ENCODE data around the gene SPINK4. TPM values are rescaled to one million over a fixed set of nuclear protein-coding genes. Genes with fewer than 3 reads are reported as not detected.
A peak's percentile ranks its signal among the peaks of the same experiment; 100 is the strongest.

The SPINK4 gene
- total RNA-seq, 3 donors from 2014 or later: not detected

DNA sequence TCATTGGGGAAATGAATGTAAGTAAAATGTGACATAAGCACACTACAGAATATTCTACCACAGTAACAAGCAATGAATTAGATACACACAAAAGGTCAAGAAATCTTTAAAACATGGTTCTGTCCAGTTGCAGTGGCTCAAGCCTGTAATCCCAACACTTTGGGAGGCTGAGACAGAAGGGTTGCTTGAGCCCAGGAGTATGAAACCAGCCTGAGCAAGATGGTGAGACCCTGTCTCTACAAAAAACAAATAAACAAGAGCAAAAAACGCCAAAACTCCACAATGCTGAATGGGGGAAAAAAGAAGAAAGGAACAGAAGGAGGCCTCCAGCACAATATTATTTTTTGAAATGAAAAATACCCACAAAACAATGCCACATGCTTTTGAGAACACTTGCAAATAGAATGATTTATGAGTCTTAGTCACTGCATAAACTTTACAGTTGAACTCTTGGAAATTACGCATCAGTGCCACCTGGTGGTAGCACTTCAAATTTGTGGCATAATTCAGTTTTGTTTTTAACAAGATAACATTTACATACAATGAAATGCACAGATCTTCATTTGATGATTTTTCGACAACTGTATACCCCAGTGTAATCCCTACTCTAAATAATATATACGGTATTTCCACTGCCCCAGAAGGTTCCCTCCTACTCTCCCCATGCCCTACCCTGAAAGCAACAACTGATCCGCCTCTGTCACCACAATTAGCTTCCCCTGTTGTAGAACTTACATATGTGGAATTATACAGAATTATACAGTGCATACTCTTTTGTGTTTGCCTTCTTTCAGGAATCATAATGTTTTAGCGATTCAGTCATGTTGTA, 14.4 kb upstream of the SPINK4 start:
- TF ChIP-seq POLR2AphosphoS5 (IDR thresholded peaks at IDR 0.05) (peak in 2 of 3 donors; percentile 15 to 48), POLR2A (IDR thresholded peaks at IDR 0.05) (no peak), CTCF (IDR thresholded peaks at IDR 0.05) (peak; percentile 80 to 89 (median 86))
- DNase-seq (ENCODE audit: low spot score in 2 of 2): peak; percentile 37 to 61
- intact Hi-C loops (cut with DNase I; ENCODE audit: low total_unique reads): no loop called here
- H3K4me1 ChIP-seq: no peaks in the 10 kb centered on the region
- no peak overlapping the region for H3K4me3 ChIP-seq
- no peak overlapping the region for H3K27ac ChIP-seq
- no peaks in the 10 kb centered on the region for H3K27me3 ChIP-seq
- H3K36me3 ChIP-seq: no peaks in the 10 kb centered on the region
- H3K9me3 ChIP-seq: no peaks in the 10 kb centered on the region

GRCh38 chr9:33227008-33227398, 13.0 kb upstream of the SPINK4 start:
- Histone ChIP-seq H3K9me3 (no peaks in the 10 kb centered on the region), H3K27ac (no peak overlapping the region), H3K27me3 (no peaks in the 10 kb centered on the region), H3K36me3 (no peaks in the 10 kb centered on the region), H3K4me3 (no peak overlapping the region), H3K4me1 (no peaks in the 10 kb centered on the region)
- TF ChIP-seq POLR2A (IDR thresholded peaks at IDR 0.05): no peak
- TF ChIP-seq POLR2AphosphoS5 (IDR thresholded peaks at IDR 0.05): no peak
- no peak for TF ChIP-seq CTCF (IDR thresholded peaks at IDR 0.05)
- DNase-seq (ENCODE audit: low spot score in 2 of 2): no peak
- intact Hi-C loops (cut with DNase I; ENCODE audit: low total_unique reads): no loop called here

GRCh38 chr9:33227741-33228140, 12.2 kb upstream of the SPINK4 start:
- no peaks in the 10 kb centered on the region for H3K4me1 ChIP-seq
- H3K27ac ChIP-seq: no peak overlapping the region
- intact Hi-C loops (cut with DNase I; ENCODE audit: low total_unique reads): no loop called here
- H3K4me3 ChIP-seq: no peak overlapping the region
- DNase-seq (ENCODE audit: low spot score in 2 of 2): no peak
- no peaks in the 10 kb centered on the region for H3K9me3 ChIP-seq
- H3K27me3 ChIP-seq: no peaks in the 10 kb centered on the region
- TF ChIP-seq POLR2A (IDR thresholded peaks at IDR 0.05) (no peak), CTCF (IDR thresholded peaks at IDR 0.05) (no peak), POLR2AphosphoS5 (IDR thresholded peaks at IDR 0.05) (no peak)
- no peaks in the 10 kb centered on the region for H3K36me3 ChIP-seq

- Histone ChIP-seq H3K36me3 (no peaks in the 10 kb centered on the region), H3K4me3 (no peak overlapping the region), H3K4me1 (no peaks in the 10 kb centered on the region), H3K27me3 (no peaks in the 10 kb centered on the region), H3K27ac (peak overlapping the region in 1 of 2 donors; percentile 75), H3K9me3 (no peaks in the 10 kb centered on the region)
- no peak for DNase-seq (ENCODE audit: low spot score in 2 of 2)
- intact Hi-C loops (cut with DNase I; ENCODE audit: low total_unique reads): no loop called here
- TF ChIP-seq CTCF (IDR thresholded peaks at IDR 0.05) (no peak), POLR2A (IDR thresholded peaks at IDR 0.05) (no peak), POLR2AphosphoS5 (IDR thresholded peaks at IDR 0.05) (no peak)
Measured at GRCh38 chr9:33228606-33229005, 11.4 kb upstream of the SPINK4 start.

DNA sequence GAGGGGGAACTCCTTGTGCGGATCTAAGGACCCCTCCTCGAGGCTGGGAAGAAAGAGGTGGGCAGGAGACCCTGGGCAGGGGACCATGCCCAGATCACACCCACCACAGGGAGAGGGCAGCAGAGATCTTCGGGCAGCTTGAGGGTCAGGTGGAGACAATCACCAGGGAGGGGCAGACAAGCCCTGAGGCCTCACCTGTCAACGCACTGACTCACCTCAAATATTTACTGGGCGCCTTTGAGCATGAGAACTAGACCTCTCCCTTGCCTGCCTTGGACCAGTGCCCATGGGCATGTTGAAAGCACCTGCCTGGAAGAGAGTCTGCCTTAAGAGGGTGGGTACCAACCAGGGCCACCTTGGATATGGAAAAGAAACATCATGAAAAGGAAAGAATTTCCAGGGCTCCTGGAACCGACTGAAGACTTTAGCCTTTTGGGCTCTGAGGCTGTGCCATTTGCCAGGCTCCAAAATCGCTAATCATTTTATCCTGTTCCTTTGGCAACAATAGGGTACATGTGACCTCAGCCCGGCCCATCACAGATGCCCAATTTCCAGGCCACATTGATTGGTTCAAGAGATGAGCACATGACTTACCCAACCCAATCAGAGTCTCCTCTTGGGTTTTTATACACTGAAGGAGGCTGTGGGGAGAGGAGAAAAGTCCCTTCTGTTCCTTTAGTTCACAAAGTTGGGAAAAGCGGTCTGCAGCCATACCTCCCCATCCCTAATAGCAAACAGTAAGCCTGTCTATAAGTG, 10.4 kb upstream of the SPINK4 start:
- Histone ChIP-seq H3K9me3 (no peaks in the 10 kb centered on the region), H3K27me3 (no peaks in the 10 kb centered on the region), H3K27ac (peak overlapping the region; percentile 22 to 75), H3K36me3 (no peaks in the 10 kb centered on the region), H3K4me1 (no peaks in the 10 kb centered on the region), H3K4me3 (no peak overlapping the region)
- TF ChIP-seq POLR2AphosphoS5 (IDR thresholded peaks at IDR 0.05) (peak in 2 of 3 donors; percentile 26 to 51), POLR2A (IDR thresholded peaks at IDR 0.05) (no peak), CTCF (IDR thresholded peaks at IDR 0.05) (peak in 2 of 3 donors; percentile 35 to 40)
- intact Hi-C loops (cut with DNase I; ENCODE audit: low total_unique reads): loop anchor here (5.0 kb wide), 1 partner anchor 57 kb away; no protein-coding TSS in a partner anchor
- peak; percentile 84 to 91 for DNase-seq (ENCODE audit: low spot score in 2 of 2)
